HG03378 (cell line): Measurements from ENCODE around the gene CDC20B.
"Not testable (repeated sequence)": the region's sequence is repeated elsewhere in the genome, so short reads cannot be mapped to it uniquely, and the experiment has no call there.

Source experiments
- ATAC-seq: cut with Tn5 transposase; IDR thresholded peaks from one replicate; pipeline ENCODE4 v1.9.1; 2021; ENCODE audit warnings: mild to moderate bottlenecking, moderate library complexity; ENCODE audit not compliant: unreplicated experiment

Gene CDC20B

DNA sequence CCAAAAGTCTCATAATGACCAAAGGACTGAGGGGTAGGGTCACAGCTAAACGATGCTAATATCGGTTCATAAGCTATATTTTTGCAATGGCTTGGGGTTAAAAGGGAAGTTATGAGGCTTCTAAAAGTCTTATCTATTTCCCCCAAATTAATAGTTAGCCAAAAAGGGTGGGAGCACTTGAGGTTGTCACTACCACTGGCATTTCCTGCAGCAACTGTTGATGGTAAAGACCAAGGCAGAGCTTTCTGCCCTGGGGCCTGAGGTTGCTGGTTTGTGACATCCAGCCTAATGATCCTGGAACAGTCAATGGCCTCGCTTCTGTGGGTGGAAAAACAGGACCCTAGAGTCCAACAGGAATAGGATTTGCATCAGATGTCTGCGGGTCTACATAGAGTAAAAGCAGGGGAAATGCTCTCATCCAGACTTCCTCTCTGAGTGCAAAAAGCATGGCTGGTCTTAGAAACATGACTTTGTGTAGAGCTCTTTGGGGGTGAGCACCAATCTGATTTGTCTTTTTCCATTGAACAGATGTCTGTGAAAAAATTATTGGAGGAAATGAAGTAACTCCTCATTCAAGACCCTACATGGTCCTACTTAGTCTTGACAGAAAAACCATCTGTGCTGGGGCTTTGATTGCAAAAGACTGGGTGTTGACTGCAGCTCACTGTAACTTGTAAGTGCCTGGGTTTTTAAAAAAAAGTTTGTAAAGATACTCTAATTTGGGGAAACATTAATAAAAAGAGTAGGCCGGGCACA is 67.9 kb downstream of the CDC20B start:
- no peak for ATAC-seq

DNA sequence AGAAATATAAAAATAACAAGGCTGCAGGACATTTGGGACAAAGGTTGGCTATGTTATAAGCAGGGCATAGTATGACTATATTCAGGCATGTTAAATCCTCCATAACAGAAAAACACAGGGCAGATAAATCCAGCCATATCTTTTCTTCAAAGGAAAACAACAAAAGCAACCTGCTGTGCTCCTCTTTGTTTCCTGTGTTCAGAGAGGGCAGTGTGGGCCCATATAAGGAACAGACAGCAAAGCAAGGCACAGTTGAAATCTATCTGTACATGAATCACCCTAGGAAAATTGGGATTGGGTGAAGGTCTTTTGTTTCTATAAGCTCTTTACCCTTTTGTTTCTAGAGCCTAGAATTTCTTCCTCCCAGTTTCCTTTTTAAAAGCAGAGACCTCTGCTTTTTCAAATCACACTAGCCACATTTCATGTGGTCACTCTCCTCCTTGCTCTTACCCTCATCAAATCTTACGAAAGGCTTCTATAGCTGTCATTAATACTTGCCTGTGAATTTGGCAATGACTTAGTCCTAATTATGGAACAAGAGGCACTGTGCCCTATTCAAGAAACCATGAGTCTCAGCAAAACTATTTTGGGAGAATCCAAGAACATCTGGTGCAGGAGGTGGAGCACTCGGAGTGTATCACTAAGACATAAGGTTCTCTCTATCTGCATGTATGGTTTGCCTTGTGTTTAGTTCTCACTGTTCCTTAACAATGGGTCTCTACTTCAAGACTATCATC is 68.8 kb downstream of the CDC20B start:
- no peak for ATAC-seq

DNA sequence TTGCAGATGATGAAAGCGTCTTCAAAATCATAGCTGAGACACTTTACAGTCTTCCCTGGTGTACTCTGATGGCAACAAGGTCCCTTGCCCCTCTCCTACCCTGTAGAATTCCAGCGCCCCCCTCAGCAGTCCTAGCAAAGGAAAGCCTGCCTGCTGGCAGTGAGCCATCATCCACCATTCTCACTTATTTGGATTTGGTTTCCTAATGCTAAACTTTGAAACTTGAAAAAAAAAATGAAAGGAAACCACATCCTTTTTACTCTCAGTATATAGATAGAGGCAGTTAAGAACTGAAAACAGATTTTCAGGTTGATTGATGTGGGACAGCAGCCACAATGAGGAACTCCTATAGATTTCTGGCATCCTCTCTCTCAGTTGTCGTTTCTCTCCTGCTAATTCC is 70.6 kb downstream of the CDC20B start, which contains the start of gene GZMA:
Gene GZMA, plus strand, starts transcription at position 299 of the 400 bp plus-strand sequence. Its CDS starts 37 bp downstream, at position 336.
- ATAC-seq = no peak

DNA sequence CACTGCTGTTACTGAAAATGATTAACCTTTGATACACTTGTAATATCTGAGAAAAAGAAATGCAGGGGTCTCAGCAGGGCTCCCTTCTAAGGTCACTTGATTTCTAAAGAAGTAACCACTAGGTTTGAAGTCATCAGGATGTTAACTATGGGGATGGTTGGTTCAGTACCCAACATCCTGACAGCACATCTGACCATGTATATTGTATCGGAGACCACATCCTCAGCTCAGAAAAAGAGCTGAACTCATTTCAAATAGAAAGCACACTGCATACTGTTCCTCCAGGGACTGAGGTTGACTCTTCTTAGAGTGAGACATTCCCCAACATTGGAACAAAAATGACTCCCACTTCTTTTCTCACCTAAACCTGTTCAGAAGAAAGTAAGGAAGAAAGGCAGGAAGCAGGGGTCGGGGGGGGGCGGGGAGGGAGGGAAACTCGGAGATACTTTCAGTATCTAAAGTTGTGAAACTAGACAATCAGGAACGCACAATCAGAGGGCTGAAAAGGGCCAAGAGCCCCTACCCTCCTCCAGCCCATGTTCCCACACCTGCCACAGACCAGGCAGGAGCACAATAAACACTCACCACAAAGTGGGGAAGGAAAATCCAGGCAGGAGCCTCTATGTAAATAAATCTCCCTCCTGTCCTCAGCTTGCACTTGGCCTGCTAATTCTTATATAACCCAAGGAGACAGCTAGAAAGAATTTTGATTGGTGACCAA is 71.3 kb downstream of the CDC20B start:
- ATAC-seq = no peak

DNA sequence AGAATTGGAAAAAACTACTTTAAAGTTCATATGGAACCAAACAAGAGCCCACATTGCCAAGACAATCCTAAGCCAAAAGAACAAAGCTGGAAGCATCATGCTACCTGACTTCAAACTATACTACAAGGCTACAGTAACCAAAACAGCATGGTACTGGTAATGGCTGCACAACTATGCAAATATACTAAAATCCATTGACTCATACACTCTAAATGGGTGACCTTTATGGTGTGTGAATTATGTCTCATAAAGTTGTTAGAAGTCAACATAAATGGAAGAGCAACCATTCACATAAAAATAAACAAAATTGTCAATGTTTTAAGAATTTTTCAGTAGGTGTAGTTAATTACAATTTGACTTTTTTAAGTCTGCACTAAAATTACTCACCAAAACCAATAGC is 71.8 kb downstream of the CDC20B start:
- ATAC-seq = not testable (repeated sequence)

DNA sequence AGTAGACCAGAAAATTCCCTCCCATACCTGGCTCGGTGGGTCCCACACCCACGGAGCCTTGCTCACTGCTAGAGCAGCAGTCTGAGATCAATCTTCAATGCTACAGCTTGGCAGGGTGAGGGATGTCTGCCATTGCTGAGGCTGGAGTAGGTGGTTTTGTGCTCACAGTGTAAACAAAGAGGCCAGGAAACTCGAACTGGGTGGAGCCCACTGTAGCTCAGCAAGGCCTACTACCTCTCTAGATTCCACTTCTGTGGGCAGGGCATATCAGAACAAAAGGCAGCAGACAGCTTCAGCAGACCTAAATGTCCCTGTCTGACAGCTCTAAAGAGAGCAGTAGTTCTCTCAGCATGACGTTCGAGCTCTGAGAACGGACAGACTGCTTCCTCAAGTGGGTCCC is 76.1 kb downstream of the CDC20B start:
- no peak for ATAC-seq

DNA sequence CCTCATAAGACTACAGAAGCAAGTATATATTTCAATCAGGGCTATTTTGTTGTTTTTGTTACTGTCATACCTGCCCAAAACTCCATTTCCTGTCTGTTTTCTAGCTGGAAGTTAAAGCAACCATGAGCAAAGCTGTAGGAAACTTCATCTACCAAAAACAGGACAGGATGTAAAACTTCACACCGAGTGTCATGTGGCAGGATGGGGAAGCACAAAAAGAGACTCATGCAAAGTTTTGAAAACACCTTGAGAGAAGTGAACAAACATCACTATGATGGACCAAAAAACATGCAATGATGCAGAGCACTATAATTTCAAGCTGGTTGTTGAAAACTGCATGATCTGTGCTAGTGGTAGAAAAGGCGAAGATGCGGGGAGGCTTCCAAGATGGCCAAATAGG is 76.8 kb downstream of the CDC20B start:
- ATAC-seq = no peak

DNA sequence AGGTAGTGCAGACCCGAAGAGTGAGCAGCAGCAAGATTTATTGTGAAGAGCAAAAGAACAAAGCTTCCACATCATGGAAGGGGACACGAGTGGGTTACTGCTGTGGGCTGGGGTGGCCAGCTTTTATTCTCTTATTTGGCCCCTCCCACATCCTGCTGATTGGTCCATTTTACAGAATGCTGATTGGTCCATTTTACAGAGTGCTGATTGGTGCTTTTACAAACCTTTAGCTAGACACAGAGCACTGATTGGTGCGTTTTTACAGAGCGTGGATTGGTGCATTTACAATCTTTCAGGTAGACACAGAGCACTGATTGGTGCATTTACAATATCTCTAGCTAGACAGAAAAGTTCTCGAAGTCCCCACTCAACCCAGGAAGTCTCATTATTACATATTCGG is 82.0 kb downstream of the CDC20B start:
- not testable (repeated sequence) for ATAC-seq

DNA sequence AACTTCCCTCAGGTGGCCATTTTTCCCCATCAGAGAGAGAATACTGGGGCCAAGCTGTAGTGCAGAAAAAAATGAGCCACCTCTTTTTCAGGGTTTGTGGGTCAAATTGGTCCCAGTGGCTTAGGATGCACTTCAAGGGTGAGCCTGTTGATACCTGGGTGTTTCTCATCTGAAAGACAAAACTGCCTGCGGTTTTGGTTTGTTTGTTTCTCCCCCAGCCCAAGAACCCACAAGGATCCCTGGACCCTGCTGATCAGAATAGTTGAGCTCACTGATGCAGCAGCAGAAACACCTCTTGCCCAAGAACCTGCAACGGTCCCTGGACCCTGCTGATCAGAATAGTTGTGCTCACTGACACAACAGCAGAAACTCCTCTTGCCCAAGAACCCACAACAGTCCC is 83.7 kb downstream of the CDC20B start:
- not testable (repeated sequence) for ATAC-seq

DNA sequence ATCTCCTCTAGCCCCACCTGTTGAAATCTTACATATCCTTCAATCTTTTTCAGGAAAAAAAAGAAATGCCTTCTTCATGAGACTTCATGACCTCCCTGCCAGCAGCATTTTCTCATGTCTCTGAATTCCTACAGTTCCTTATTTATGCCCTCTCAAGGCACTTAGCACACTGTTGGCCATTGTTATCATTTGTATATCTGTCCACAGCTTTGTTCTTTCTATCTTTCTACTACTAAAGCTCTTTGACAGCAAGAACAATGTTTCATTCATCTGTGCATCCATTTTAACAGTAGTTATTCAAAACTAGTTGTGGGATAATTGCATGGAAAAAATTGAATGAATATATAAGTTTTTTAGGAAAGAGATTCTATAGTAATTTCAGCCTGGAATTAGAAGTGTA is 91.4 kb downstream of the CDC20B start:
- ATAC-seq = no peak

DNA sequence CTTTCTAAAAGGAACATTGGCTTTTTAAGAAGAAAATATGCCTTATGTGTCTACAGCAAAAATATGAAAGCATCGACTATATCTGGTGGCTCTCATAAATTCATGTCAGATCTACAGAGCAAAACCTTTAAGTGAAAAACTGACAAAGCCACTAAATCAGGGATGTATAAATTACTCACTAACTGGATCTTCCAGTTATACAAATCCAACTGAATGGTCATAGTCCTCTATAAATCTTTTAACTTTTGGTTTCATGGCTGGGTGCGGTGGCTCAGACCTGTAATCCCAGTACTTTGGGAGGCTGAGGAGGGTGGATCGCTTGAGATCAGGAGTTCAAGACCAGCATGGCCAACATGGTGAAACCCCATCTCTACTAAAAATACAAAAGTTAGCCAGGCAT is 99.8 kb downstream of the CDC20B start:
- ATAC-seq = no peak

DNA sequence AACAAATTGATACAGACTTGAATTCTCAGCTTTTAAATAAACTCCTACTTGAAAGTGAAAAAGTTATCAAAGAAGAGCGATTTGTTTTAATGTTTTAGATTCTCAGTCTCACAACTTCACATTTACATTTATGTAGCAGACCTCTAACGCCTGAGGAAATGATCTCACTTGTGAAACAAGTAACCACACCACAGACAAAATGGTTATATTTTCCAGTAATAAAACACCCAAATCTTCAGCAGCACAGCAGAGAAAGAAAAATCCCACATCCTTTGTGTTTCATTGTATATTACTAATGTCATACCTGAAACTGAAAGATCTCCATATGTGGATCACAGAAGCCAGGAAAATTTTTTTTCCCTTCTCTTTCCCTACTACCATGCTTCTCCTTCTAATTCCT is 100.3 kb downstream of the CDC20B start:
- no peak for ATAC-seq

DNA sequence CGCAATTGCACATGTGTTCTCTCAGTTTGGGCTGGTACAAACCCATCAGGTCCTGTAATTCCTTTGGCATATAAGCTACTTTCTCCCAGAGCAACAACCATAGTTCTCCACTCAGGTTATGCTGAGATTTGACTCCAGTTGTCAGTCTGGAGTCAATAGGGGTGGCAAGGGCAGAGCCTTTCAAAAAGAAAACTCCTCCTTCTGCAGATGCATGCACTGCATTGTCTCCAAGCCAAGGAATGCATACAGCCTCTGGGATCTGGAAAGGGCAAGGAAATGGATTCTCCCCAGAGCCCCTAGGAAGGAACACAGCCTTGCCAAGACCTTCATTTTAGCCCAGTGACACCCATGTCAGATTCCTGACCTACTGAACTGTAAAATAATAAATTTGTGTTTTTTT is 101.6 kb downstream of the CDC20B start:
- ATAC-seq = no peak

DNA sequence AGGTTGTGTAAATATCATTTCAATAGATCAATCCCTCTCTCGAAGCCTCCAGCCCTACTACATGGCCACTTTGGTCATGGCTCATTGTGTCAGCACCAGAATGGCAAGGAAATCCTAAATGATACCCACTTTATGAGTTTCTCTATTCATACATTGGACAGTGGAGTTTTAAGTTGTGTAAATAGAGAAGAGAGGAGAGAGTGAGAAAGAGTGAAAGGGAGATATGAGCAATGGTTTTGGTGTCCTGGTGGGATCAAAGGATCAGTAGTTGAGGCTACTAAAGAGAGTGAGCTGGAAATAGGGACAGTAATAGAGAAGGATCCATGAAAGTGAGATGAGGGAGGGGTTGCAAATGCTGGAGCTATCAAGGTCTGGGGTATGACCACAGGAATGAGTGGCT is 102.0 kb downstream of the CDC20B start:
- no peak for ATAC-seq

DNA sequence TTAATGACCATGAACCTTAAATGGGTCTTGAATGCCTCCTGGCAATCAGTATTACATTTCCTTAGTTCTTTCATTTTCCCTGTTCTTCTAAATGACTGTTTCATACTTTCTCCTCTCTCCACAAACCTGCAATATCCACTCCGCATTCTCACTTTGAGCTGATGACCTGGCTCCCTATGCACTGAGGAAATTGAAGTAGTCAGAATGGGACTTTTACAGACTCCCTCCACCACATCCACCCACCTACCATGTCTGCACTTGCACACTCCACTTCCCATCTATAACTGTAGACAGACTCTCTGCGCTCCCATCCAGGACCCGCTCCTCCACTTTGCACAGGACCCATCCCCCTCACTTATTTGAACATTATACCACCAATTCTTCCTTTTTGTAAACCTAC is 106.7 kb downstream of the CDC20B start:
- no peak for ATAC-seq

DNA sequence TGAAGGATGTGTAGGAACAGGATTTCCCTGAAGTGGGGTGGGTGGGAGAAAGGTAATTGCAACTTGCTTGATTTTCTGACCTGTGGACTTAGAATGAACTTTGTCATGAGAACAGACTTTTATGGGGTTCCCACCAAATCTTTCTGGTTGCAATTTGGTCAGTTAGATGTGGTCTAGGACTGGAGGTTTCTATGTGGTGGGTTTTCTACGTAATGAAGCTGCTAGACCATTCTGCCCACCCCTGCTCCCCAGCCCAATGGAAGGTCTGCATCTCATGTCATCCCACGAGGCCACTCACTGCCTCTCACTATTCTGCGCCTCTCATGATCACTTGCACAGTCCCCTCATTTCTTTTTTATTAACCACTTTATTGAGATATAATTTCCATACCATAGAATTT is 108.5 kb downstream of the CDC20B start:
- ATAC-seq = no peak

DNA sequence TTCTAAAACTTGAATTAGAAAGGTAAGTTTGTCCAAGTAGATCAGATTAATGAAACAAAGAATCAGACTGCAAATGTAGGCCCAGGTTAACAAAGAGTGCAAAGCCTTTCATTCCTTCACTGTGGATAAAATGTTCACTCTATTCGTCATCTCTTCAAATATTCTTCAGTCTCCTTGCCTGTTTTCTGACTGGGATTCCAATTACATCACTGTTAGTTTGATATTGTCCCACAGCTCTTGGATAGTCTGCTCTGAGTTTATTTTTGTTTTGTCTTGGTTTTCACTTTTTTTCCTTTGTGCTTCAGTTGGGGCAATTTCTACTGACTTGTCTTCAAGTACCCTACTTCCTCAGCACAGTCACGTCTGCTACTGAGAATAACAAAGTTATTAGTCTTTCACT is 109.1 kb downstream of the CDC20B start:
- no peak for ATAC-seq

DNA sequence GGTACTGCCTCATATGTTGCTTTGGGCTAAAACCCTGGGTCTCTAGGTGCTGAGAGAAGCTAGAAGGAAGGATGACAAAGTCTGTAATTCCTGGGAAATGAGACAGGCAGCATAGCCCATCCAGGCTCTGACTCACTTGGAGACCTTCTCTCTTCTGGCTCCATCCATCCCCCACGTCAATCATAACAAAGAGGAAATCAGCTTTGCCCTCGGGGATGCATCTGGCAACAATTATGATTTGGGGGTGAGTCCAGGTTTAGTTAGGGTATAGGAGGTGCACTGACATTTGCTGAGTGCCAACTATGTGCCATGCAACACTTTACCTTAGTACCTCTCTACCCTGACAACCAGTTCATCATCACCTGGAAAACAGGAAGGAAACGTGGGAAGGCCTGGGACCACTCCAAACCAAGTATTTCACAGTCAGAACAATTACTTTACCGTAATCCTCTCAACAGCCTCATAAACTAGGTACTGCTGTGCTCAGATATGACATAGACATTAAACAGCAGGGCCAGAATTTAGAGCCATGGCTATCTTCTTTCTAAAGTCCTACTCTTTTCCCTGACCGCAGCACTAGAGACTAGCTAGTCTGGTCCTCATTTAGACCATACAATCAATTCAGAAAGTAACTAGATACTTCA is 109.6 kb downstream of the CDC20B start:
- no peak for ATAC-seq
